ENCODE data around the gene ARMC9. TPM values are rescaled to one million over a fixed set of nuclear protein-coding genes. Genes with fewer than 3 reads are reported as not detected.

Gene ARMC9
- total RNA-seq, 1 donor from 2014 or later: 40.8 TPM

DNA sequence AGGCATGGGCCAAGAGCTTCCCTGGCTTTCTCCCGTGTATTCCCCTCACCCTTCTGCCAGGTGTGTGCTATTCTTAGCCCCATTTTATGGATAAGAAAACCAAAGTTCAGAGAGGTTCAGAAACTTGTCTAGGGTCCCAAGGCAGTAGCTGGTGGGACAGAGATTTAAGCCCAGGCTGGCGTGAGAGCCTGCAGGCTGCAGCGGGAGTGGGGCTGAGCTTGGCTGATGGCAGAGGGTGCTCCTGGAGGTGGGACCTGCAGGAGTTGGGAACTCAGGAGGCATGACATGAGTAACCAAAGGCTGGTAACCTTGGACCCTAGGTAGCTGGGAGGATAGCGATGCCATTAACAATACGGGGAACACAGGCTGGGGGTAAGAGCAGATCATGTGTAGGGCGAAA is 109.8 kb downstream of the ARMC9 start:
- H3K9me3 Mint-ChIP-seq (ENCODE audit: low read depth): no peaks in the 10 kb centered on the region
- no peak for DNase-seq (ENCODE audit: low spot score, unreplicated experiment)
- H3K27ac Mint-ChIP-seq: no peak overlapping the region
- peaks cover 10% of the 10 kb centered on the region for H3K36me3 Mint-ChIP-seq (ENCODE audit: insufficient read depth)
- no peak overlapping the region for H3K4me3 Mint-ChIP-seq (ENCODE audit: low read depth)
- peaks cover 3% of the 10 kb centered on the region for H3K27me3 Mint-ChIP-seq
- TF ChIP-seq, protein P1, sequence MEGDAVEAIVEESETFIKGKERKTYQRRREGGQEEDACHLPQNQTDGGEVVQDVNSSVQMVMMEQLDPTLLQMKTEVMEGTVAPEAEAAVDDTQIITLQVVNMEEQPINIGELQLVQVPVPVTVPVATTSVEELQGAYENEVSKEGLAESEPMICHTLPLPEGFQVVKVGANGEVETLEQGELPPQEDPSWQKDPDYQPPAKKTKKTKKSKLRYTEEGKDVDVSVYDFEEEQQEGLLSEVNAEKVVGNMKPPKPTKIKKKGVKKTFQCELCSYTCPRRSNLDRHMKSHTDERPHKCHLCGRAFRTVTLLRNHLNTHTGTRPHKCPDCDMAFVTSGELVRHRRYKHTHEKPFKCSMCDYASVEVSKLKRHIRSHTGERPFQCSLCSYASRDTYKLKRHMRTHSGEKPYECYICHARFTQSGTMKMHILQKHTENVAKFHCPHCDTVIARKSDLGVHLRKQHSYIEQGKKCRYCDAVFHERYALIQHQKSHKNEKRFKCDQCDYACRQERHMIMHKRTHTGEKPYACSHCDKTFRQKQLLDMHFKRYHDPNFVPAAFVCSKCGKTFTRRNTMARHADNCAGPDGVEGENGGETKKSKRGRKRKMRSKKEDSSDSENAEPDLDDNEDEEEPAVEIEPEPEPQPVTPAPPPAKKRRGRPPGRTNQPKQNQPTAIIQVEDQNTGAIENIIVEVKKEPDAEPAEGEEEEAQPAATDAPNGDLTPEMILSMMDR (IDR thresholded peaks at IDR 0.05; ENCODE audit: unreplicated experiment): no peak
- peaks cover 6% of the 10 kb centered on the region for H3K4me1 Mint-ChIP-seq (ENCODE audit: low read depth)

DNA sequence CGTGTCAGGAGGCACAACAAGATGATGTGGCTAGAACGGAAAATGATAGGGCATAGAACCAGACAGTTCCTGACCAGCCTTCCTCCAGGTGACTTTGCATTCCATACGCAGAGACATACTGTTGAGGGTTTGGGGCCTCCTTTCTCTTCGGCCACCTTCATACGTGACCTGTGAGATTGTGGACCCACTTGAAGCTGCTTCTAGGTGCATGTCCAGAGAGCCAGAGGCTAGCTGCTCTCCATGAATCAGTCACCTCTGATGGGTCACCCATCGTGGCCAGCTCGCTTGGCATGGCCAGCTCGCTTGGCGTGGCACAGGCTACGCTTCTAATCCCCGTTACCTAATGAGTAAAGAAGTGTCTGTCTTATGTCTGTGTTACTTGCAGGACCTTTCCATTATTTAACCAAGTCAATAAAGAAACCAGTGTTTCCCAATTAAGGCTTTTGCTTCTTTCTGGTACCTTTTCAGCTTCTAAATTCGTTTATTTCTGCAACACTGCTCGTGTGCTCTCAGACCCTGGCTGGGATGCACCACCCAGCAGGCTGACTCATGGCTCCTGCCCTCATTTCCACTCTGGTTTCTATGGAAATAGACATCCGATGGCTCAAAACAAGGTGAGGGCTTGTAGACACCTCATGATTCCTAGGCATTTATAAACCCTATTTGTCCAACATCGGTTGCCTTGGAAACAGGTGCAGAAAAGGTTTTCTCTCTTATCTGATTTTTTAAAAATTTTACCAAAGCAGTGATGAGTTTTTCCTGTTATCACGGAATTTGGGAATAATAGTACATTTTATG is 110.4 kb downstream of the ARMC9 start:
- H3K4me1 Mint-ChIP-seq (ENCODE audit: low read depth): peaks cover 6% of the 10 kb centered on the region
- TF ChIP-seq, protein P1 (IDR thresholded peaks at IDR 0.05; ENCODE audit: unreplicated experiment): no peak

DNA sequence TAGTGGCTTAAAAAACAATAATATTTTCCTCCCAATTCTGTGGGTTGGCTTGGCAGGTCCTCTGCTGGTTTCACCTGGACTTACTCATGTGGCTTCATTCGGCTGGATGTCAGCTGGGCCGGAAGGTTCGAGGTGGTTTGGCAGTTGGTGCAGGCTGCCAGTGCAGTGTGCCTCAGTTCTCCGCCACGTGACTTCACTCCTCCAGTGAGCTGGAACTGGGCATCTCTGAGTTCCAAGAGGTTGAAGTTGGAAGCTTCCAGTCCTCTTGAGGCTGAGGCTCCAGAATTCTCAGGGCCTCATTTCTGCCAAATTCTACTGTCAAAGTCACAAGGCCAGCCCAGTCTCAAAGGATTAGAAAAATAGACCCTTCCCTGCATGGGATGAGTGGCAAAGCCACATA is 113.6 kb downstream of the ARMC9 start:
- H3K27me3 Mint-ChIP-seq: no peaks in the 10 kb centered on the region
- no peaks in the 10 kb centered on the region for H3K4me1 Mint-ChIP-seq (ENCODE audit: low read depth)
- H3K4me3 Mint-ChIP-seq (ENCODE audit: low read depth): no peak overlapping the region
- H3K9me3 Mint-ChIP-seq (ENCODE audit: low read depth): peaks cover 3% of the 10 kb centered on the region
- no peak overlapping the region for H3K27ac Mint-ChIP-seq
- no peak for DNase-seq (ENCODE audit: low spot score, unreplicated experiment)
- TF ChIP-seq, protein P1 (IDR thresholded peaks at IDR 0.05; ENCODE audit: unreplicated experiment): no peak
- H3K36me3 Mint-ChIP-seq (ENCODE audit: insufficient read depth): peaks cover 18% of the 10 kb centered on the region

More for the DNA sequence above, 110.4 kb downstream of the ARMC9 start:
- no peak overlapping the region for H3K27ac Mint-ChIP-seq
- no peak for DNase-seq (ENCODE audit: low spot score, unreplicated experiment)
- H3K36me3 Mint-ChIP-seq (ENCODE audit: insufficient read depth): peaks cover 8% of the 10 kb centered on the region
- no peak overlapping the region for H3K4me3 Mint-ChIP-seq (ENCODE audit: low read depth)
- H3K9me3 Mint-ChIP-seq (ENCODE audit: low read depth): no peaks in the 10 kb centered on the region
- peaks cover 3% of the 10 kb centered on the region for H3K27me3 Mint-ChIP-seq

DNA sequence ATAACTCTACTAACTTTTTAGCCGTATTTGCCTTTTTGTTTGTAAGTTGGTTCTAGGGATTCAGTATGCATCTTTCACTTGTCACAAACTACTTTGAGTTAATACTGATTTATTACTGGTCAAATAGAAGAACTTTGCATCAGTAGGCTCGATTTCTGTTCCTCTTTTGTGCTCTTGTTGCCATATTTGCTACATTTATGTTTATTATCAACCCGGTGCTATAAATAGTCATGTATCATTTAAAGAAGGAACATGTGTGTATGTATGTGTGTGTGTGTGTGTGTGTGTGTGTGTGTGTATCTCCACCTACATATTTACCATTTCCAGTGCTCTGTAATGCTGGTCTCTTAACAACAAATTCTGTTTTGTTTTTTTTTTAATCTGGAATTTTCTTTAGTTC is 117.5 kb downstream of the ARMC9 start:
- TF ChIP-seq, protein P1 (IDR thresholded peaks at IDR 0.05; ENCODE audit: unreplicated experiment): no peak
- Mint-ChIP-seq H3K9me3 (ENCODE audit: low read depth) (peaks cover 7% of the 10 kb centered on the region), H3K27ac (no peak overlapping the region), H3K4me3 (ENCODE audit: low read depth) (no peak overlapping the region), H3K36me3 (ENCODE audit: insufficient read depth) (peaks cover 25% of the 10 kb centered on the region), H3K27me3 (no peaks in the 10 kb centered on the region), H3K4me1 (ENCODE audit: low read depth) (peaks cover 3% of the 10 kb centered on the region)
- no peak for DNase-seq (ENCODE audit: low spot score, unreplicated experiment)

DNA sequence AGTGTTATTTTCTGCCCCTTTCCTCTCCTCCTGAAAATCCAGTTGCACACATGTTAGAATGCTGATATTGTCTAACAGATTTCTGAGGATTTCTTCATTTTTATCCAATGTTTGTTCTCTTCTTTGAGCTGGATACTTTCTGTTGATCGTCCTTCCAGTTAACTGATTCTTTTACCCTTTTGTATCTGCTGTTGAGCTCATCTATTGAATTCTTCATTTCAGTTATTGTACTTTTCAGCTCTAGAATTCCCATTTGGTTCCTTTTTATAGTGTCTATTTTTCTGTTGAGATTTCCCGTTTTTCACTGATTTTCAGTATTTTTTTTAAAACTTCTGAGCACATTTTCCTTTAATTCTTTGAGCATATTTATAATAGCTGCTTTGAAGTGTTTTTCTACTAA is 119.1 kb downstream of the ARMC9 start:
- no peak overlapping the region for H3K27ac Mint-ChIP-seq
- H3K4me1 Mint-ChIP-seq (ENCODE audit: low read depth): peaks cover 3% of the 10 kb centered on the region
- no peak for DNase-seq (ENCODE audit: low spot score, unreplicated experiment)
- no peak overlapping the region for H3K4me3 Mint-ChIP-seq (ENCODE audit: low read depth)
- no peaks in the 10 kb centered on the region for H3K27me3 Mint-ChIP-seq
- H3K9me3 Mint-ChIP-seq (ENCODE audit: low read depth): peaks cover 7% of the 10 kb centered on the region
- peaks cover 25% of the 10 kb centered on the region for H3K36me3 Mint-ChIP-seq (ENCODE audit: insufficient read depth)
- TF ChIP-seq, protein P1 (IDR thresholded peaks at IDR 0.05; ENCODE audit: unreplicated experiment): no peak
